ENCODE measurements around the gene SENP7.

Gene SENP7

GRCh38 chr3:101387351-101387750 is 125.7 kb downstream of the SENP7 start:
- DNase-seq (ENCODE audit: low spot score): no peak
- TF ChIP-seq, protein P1, sequence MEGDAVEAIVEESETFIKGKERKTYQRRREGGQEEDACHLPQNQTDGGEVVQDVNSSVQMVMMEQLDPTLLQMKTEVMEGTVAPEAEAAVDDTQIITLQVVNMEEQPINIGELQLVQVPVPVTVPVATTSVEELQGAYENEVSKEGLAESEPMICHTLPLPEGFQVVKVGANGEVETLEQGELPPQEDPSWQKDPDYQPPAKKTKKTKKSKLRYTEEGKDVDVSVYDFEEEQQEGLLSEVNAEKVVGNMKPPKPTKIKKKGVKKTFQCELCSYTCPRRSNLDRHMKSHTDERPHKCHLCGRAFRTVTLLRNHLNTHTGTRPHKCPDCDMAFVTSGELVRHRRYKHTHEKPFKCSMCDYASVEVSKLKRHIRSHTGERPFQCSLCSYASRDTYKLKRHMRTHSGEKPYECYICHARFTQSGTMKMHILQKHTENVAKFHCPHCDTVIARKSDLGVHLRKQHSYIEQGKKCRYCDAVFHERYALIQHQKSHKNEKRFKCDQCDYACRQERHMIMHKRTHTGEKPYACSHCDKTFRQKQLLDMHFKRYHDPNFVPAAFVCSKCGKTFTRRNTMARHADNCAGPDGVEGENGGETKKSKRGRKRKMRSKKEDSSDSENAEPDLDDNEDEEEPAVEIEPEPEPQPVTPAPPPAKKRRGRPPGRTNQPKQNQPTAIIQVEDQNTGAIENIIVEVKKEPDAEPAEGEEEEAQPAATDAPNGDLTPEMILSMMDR (IDR thresholded peaks at IDR 0.05): no peak
- Histone ChIP-seq H3K4me3 (no peak overlapping the region), H3K27ac (no peak overlapping the region)

- no peak overlapping the region for H3K4me3 ChIP-seq
- H3K27ac ChIP-seq: no peak overlapping the region
- no peak for DNase-seq (ENCODE audit: low spot score)
- TF ChIP-seq, protein P1 (IDR thresholded peaks at IDR 0.05): no peak
Observed at GRCh38 chr3:101384426-101384825, 128.6 kb downstream of the SENP7 start.

GRCh38 chr3:101383656-101384055 is 129.4 kb downstream of the SENP7 start:
- no peak overlapping the region for H3K27ac ChIP-seq
- H3K4me3 ChIP-seq: no peak overlapping the region
- TF ChIP-seq, protein P1 (IDR thresholded peaks at IDR 0.05): no peak
- no peak for DNase-seq (ENCODE audit: low spot score)

DNA sequence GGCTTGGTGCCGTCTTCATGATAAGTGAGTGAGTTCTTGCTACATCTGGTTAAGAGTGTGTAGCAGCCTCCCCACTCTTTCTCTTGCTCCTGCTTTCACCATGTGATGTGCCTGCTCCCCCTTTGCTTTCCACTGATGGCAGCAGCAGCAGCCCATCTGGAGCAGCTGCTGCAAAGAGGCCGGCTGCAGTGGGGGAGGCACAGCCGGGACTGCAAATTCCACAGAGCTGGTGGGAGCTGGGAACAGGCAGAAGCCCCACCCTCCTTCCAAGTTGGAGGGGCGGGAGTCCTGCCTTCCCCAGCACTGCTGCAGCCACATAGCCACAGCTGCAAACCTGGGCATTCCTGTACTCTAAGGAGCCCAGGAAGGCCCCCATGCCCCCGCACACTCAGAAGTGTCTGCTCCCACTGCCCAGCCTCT is 129.8 kb downstream of the SENP7 start:
- Histone ChIP-seq H3K27ac (no peak overlapping the region), H3K4me3 (no peak overlapping the region)
- DNase-seq (ENCODE audit: low spot score): no peak
- TF ChIP-seq, protein P1 (IDR thresholded peaks at IDR 0.05): no peak

DNA sequence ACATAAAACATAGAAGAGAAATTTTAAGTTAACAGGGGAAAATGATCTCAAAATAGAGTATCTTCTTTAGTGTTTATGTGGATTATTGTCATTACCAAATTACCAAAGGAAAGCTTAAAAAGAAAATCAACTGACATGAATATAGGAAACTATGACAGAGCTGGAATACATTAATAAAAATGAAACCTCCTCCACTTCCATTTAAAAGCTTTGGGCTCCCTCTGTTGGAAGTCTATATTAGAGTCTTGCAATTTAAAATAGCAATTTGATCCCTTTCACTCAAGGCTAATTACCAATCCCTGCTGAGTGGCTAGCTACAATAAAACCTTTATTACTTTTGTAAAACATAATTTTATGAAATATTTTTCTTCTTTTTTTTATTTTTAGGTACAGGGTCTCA is 131.2 kb downstream of the SENP7 start:
- TF ChIP-seq, protein P1 (IDR thresholded peaks at IDR 0.05): peak; percentile 32
- DNase-seq (ENCODE audit: low spot score): no peak

GRCh38 chr3:101379658-101380376 is 133.2 kb downstream of the SENP7 start:
- H3K4me3 ChIP-seq: no peak overlapping the region
- peak overlapping the region in 1 of 2 donors; percentile 54 for H3K27ac ChIP-seq
- TF ChIP-seq, protein P1 (IDR thresholded peaks at IDR 0.05): no peak
- DNase-seq (ENCODE audit: low spot score): no peak

More for the DNA sequence above, 131.2 kb downstream of the SENP7 start:
- Histone ChIP-seq H3K4me3 (no peak overlapping the region), H3K27ac (no peak overlapping the region)

DNA sequence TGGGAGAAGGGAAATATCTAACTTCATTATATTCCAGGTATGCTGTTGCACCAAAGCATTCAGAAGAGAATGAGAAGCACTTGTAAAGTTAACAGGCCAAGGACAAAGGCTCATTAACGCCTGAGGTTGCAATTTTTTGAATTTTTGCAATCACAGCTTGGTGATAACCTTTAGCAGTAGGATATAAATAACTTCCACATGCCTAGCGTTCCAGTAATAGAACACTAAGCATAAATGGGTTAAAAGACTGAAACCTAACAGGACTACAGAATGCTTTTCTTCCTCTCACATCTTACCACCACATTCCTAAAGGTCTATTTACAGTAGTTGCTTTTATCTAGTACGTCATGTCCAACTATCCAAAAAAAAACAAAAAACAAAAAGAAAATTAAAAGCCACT is 135.2 kb downstream of the SENP7 start:
- TF ChIP-seq, protein P1 (IDR thresholded peaks at IDR 0.05): no peak
- Histone ChIP-seq H3K4me3 (peak overlapping the region; percentile 32), H3K27ac (peak overlapping the region; percentile 55 to 84)
- no peak for DNase-seq (ENCODE audit: low spot score)
